Measurements from ENCODE around the gene C6orf163.

DNA sequence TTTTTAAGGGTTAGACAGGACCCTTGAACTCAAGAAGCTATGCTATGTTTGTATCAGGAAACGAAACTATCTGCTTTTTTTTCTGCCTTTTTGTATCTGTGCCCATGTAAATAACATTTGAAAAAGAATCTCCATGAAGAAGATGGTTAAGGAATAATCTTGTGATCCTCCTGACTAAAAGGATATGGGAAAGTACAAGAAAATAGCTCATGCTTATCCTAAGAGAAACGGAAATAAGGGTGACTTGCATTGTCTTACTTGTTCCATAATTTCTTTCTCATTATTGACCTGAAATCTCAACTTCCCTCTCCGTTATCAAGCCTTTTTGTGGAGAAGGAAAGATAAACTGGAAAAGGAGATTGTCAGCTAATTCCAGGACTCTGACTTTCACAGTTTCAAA lies 57.2 kb downstream of the C6orf163 start:
- TF ChIP-seq TEAD4 (IDR thresholded peaks at IDR 0.05) (no peak), CEBPB (IDR thresholded peaks at IDR 0.05) (no peak), EP300 (IDR thresholded peaks at IDR 0.05; ENCODE audit: borderline replicate concordance) (no peak), YY1 (IDR thresholded peaks at IDR 0.05; ENCODE audit: low read depth) (no peak), RAD21 (IDR thresholded peaks at IDR 0.05; ENCODE audit: low read depth) (no peak), CREB1 (IDR thresholded peaks at IDR 0.05; ENCODE audit: low read depth) (no peak)
- TF ChIP-seq, protein P1, sequence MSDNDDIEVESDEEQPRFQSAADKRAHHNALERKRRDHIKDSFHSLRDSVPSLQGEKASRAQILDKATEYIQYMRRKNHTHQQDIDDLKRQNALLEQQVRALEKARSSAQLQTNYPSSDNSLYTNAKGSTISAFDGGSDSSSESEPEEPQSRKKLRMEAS (IDR thresholded peaks at IDR 0.05): no peak
